ENCODE measurements around the gene ELF1. TPM values are rescaled to one million over a fixed set of nuclear protein-coding genes. Genes with fewer than 3 reads are reported as not detected.

Gene ELF1
- total RNA-seq, 1 donor from 2014 or later = 121 TPM

DNA sequence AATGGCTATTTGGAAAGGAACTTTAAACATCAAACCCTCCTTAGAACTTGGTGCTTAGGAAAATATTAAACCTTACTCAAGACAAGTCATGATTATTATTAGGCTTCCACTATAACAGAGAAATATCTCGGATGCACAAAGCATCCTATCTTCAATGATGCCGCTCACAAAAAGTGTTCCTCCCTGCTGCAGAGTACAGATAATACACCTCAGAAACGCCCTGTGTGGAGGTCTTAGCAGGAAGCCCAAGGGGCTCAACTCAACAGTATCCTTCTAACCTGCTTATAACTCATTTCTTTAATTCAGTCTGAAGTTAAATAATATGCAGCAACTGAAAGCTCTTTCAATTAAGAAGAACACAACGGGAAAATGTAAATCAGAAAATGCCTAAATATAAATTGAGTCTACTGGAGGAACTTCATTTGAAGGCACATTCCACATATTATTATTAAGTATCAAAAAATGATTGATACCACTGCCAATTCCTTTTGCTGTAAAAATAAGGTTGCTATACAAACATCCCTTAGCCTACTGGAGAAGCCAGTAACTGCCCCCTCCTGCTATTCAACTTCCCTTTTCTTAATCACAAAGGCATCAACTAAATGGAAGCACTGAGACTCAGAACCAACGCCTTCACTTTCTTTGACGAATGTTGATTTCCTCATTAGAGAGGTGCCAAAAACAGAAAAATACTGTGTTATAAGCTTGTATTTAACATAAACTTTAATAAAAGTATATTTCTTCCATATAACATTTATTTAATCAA, 12.0 kb downstream of the ELF1 start:
- no peak for DNase-seq (ENCODE audit: low spot score)

DNA sequence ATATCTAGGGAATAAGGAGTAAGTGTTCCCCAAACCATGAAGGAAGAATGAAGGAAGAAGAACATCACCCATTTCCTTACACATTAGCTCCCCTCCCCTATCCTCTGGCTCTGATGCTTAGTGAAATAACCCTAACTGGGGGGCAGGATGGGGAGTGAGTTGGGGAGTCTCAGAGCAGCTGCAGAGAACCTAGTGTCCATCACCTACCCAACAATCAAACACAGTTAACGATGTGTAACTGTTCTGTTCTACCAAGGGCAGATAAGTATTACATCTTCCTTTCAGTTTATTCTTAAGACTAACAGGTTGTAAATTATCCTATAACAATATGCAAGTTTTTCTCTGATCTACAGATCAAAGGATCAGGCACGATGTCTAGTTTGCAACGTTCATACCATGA, 12.8 kb downstream of the ELF1 start:
- no peak for DNase-seq (ENCODE audit: low spot score)

DNA sequence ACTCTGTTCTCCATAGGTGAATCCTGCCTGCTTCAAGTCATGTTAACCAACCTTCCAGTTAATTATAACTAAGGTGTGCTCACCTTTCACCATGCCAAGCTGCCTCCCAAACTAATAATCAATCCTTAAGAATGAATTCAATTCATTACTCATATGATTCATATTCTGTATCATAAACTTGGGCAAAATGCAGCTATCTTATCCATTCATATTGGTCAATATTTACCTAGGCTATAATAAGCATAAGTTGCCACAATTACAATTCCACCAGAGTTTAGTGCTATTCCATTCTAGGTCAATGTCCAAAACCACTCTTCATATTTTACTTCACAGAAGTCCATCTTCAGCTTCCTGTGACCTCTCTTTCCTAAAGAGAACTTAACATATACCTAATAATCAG, 13.4 kb downstream of the ELF1 start:
- no peak for DNase-seq (ENCODE audit: low spot score)

DNA sequence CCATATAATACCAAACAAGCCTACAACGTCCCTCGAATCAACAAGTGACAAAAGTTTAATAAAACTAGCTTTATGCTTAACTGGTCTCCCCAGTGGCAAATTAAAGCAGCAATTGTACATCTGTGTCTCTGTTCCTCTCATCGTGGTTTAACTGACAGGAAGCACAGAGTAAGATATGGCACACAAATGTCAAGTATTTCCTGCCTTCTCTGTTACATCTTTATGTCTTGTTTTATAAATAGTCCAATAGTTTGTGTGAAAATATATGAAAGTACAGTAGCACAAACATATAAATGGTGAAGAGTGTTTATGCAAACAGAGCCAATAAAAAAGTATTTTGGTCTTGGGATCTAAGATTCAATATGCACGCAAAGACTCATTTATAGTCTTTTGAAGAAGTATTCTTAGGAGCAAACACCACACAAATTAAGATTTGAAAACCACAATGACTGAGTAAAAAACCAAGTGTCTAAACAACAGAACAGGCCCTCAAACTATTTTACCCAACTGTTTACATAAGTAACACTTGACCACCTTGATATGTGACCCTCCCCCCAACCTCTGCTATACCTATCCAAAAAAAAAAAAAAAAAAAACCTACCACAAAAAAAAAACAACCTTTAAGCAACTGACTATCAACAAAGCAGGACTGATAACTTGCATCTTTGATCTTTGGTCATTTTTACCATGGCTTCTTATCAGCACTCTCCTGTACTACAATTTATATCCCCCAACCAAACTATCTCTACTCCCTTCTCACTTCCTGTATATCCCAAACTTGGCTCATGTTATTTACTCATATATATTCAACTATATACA, 14.0 kb downstream of the ELF1 start:
- no peak for DNase-seq (ENCODE audit: low spot score)

- no peak for DNase-seq (ENCODE audit: low spot score)
These were observed 16.5 kb downstream of the ELF1 start for GRCh38 chr13:41002606-41003005.

DNA sequence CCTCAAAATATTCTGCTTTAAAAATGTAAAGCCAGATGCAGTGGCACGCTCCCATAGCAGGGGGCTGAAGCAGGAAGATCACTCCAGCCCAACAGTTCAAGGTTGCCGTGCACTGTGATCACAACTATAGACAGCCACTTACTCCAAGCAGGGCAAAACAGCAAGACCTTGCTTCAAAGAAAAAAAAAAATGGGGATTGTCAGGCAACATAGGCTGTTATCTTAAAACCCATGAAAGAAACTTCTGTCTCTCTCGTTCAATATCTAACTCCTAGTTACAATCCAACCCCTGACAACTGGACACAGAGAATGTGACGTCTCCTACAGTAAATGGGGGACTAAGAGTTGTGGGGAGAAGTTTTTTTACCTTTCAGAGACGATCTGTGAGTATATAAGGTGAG, 17.4 kb downstream of the ELF1 start:
- DNase-seq (ENCODE audit: low spot score) = no peak

GRCh38 chr13:40999416-40999815, 19.7 kb downstream of the ELF1 start:
- no peak for DNase-seq (ENCODE audit: low spot score)

GRCh38 chr13:40996426-40997092, 22.6 kb downstream of the ELF1 start:
- DNase-seq (ENCODE audit: low spot score) = no peak

- DNase-seq (ENCODE audit: low spot score) = no peak
These were observed 23.1 kb downstream of the ELF1 start for GRCh38 chr13:40995997-40996396.

GRCh38 chr13:40994581-40995230, 24.4 kb downstream of the ELF1 start:
- DNase-seq (ENCODE audit: low spot score) = no peak

- peak; percentile 78 for DNase-seq (ENCODE audit: low spot score)
These were observed 25.1 kb downstream of the ELF1 start for GRCh38 chr13:40993987-40994386.

DNA sequence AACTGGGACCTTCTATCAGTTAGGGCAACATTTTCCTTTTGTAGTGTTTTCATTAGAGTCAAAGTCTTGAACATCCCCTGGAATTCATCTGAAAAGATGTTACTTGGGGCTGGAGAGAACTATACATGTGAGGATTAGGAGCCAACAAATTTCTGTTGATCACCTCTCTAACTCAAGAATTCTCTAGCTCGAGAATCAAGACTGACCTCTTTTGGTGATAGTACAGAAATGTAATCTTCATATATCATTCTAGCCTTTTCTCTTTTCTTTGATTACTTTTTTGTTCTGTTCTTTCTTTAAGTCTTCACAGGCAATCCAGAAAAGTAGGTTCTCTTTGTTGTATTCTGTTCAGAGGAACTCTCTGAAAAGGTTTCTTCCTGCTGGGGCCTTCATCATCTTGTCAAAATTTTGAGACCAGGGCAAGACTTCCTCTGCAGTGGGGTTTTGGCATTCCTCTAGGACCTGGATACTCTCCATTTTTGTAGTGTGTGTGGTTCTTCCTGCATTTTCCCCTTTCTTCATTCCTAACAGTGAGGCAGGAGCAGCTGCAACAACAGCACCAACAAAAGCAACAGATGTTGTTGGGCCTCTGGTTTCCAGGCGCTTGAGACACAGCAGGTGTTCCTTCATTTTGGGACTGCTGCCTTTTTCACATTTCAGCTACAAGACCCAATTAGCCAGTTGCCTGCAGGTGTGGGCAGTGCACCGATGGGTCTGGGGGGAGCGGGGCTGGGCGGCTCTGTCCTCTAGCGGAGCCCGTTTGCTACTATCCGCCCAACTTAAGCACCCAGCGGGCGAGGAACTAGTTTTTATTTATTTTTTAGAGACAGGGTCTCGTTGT, 26.2 kb downstream of the ELF1 start:
- DNase-seq (ENCODE audit: low spot score) = no peak

- DNase-seq (ENCODE audit: low spot score) = no peak
These were observed 31.4 kb downstream of the ELF1 start for GRCh38 chr13:40987606-40988280.

GRCh38 chr13:40986101-40986856, 32.8 kb downstream of the ELF1 start:
- no peak for DNase-seq (ENCODE audit: low spot score)

- DNase-seq (ENCODE audit: low spot score) = no peak
These were observed 33.6 kb downstream of the ELF1 start for GRCh38 chr13:40985381-40986100.

DNA sequence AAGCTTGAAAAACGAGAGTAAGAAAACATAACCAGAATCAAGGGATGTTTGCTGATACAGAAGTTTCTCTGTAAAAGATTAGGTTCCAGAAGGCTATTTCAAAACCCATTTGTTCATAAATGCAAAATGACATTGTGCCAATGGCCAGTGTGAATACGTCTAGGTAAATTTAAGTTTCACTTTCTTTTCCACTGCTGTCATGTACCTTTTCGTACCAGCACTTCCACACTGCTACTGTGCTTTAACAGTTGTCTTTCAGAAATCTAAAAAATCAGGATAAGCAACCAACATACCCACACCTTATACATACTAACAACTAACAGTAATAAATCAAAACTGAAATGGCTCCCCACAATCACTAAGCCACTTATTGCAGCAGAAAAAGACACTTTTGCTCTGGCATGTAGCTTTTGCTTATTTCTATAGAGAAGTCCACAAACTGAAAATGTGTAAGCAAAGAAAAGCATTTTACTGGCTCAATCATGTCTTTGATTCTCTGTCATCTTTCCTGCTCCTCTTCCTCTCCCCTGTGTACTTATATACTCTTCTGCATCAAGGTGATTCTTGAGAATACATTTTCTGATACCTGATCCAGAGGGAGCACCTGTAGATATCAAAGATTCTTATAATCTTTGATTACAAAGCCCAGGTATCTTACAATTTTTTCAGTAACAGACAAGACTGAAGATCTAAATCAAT, 34.3 kb downstream of the ELF1 start:
- no peak for DNase-seq (ENCODE audit: low spot score)

DNA sequence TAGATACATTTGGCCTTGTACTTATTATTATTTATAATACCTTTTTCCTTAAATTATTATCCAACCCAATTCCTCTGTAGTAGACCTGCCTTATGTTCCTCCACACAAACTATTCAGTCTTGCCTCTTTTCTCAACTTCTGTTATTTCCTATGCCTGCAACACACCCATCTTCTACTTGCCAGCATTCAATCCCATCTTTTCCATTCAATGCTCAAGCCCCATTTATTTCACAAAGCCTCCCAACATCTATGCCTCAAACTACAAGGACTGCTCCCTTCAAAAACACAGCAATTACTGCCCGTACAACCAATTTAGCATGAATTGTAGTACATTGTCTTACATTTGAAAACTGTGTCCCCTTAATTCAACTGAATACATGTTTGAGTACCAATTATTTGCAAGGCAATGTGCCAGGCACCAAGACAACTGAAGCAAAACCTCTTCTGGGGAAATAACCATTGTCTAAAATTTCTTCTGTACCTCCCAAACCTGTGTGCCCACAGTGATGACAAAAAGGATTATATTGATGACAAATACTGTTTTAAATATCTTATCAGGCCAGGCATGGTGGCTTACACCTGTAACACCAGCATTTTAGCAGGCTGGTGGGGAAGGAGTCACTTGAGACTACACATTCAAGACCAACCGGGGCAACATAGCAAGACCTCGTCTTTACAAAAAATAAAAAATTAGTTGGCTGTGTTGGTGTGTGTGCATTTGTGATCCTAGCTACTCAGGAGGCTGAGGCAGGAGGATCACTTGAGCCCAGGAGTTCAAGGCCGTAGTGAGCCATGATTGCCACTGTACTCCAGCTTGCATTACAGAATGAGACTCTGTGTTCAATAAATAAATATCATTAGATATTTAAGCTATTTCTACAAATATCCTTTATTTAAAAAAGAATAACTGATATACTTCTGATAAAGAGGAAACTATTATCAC, 35.1 kb downstream of the ELF1 start:
- no peak for DNase-seq (ENCODE audit: low spot score)

Data from mucosa of gallbladder (tissue), 1 donor.